Skeletal muscle tissue (tissue), 4 donors: ENCODE results near the gene QSOX1. TPM values are rescaled to one million over a fixed set of nuclear protein-coding genes. Genes with fewer than 3 reads are reported as not detected.

ENCODE experiments used
- H3K27ac ChIP-seq: one replicate; pipeline ENCODE4 v1.7.0; 2013; ENCODE audit warnings: mild to moderate bottlenecking, low read depth, low read length, inconsistent platforms
- H3K27me3 ChIP-seq, 3 donors: one replicate each; pipeline ENCODE4 v1.7.0; 2013; ENCODE audit warnings: low read length in 3 of 3; ENCODE audit not compliant: control insufficient read depth in 3 of 3, insufficient read depth in 3 of 3
- H3K36me3 ChIP-seq, 3 donors: one replicate each; pipeline ENCODE4 v1.7.0; 2013; ENCODE audit warnings: low read length in 3 of 3; ENCODE audit not compliant: control insufficient read depth in 3 of 3, insufficient read depth in 3 of 3
- H3K4me1 ChIP-seq, 3 donors: one replicate each; pipeline ENCODE4 v1.7.0; 2013; ENCODE audit warnings: low read length in 3 of 3, mild to moderate bottlenecking in 3 of 3; ENCODE audit not compliant: control insufficient read depth in 3 of 3, insufficient read depth in 3 of 3
- H3K4me3 ChIP-seq, 3 donors: one replicate each; pipeline ENCODE4 v1.7.0; 2013; ENCODE audit warnings: low read length in 3 of 3
- H3K9ac ChIP-seq, 3 donors: one replicate each; pipeline ENCODE4 v1.7.0; 2013; ENCODE audit warnings: low read length in 3 of 3, mild to moderate bottlenecking in 3 of 3, moderate library complexity in 2 of 3, low read depth in 1 of 3
- H3K9me3 ChIP-seq, 3 donors: one replicate each; pipeline ENCODE4 v1.7.0; 2013; ENCODE audit warnings: low read length in 3 of 3; ENCODE audit not compliant: control insufficient read depth in 3 of 3
- total RNA-seq: library from RNA; depleted of rRNA; stranded (reverse); fragments of >200 nt; gene quantifications from one replicate; pipeline ENCODE4 v1.2.3, GENCODE V29; 2014
- donor health status: Osteomylitis.

The QSOX1 gene
- total RNA-seq, 1 donor from 2014 or later, result 4.2 TPM

GRCh38 chr1:180176965-180177364, 22.3 kb downstream of the QSOX1 start:
- H3K9me3 ChIP-seq, result no peaks in the 10 kb centered on the region
- H3K36me3 ChIP-seq, result peaks cover 2 to 6% (median 3%) of the 10 kb centered on the region in 3 donors
- no peak overlapping the region for H3K4me3 ChIP-seq
- H3K9ac ChIP-seq, result no peak overlapping the region
- H3K27ac ChIP-seq, result no peak overlapping the region
- H3K27me3 ChIP-seq, result no peaks in the 10 kb centered on the region
- peaks cover 14 to 15% (median 14%) of the 10 kb centered on the region in 3 donors for H3K4me1 ChIP-seq

GRCh38 chr1:180177931-180178330, 23.3 kb downstream of the QSOX1 start:
- H3K4me1 ChIP-seq, result peaks cover 14 to 15% (median 14%) of the 10 kb centered on the region in 3 donors
- no peaks in the 10 kb centered on the region for H3K9me3 ChIP-seq
- no peaks in the 10 kb centered on the region for H3K27me3 ChIP-seq
- no peak overlapping the region for H3K27ac ChIP-seq
- peaks cover 4 to 13% (median 5%) of the 10 kb centered on the region in 3 donors for H3K36me3 ChIP-seq
- no peak overlapping the region for H3K9ac ChIP-seq
- H3K4me3 ChIP-seq, result no peak overlapping the region

GRCh38 chr1:180178511-180179161, 24.0 kb downstream of the QSOX1 start:
- no peak overlapping the region for H3K9ac ChIP-seq
- H3K27ac ChIP-seq, result no peak overlapping the region
- H3K27me3 ChIP-seq, result no peaks in the 10 kb centered on the region
- H3K9me3 ChIP-seq, result no peaks in the 10 kb centered on the region
- peaks cover 6 to 15% (median 6%) of the 10 kb centered on the region in 3 donors for H3K36me3 ChIP-seq
- H3K4me1 ChIP-seq, result peaks cover 10 to 11% (median 10%) of the 10 kb centered on the region in 3 donors
- no peak overlapping the region for H3K4me3 ChIP-seq

GRCh38 chr1:180179162-180179957, 24.7 kb downstream of the QSOX1 start:
- Histone ChIP-seq H3K9ac (no peak overlapping the region), H3K27me3 (no peaks in the 10 kb centered on the region), H3K4me3 (no peak overlapping the region), H3K27ac (no peak overlapping the region), H3K36me3 (peaks cover 13 to 22% (median 13%) of the 10 kb centered on the region in 3 donors), H3K4me1 (peaks cover 3 to 4% (median 3%) of the 10 kb centered on the region in 3 donors), H3K9me3 (no peaks in the 10 kb centered on the region)

- peaks cover 25 to 34% (median 28%) of the 10 kb centered on the region in 3 donors for H3K36me3 ChIP-seq
These were observed 26.4 kb downstream of the QSOX1 start for GRCh38 chr1:180181048-180181447.

GRCh38 chr1:180181996-180182642, 27.4 kb downstream of the QSOX1 start:
- no peak overlapping the region for H3K9ac ChIP-seq
- H3K4me3 ChIP-seq, result no peak overlapping the region
- no peaks in the 10 kb centered on the region for H3K4me1 ChIP-seq
- no peaks in the 10 kb centered on the region for H3K27me3 ChIP-seq
- no peak overlapping the region for H3K27ac ChIP-seq
- peaks cover 35 to 45% (median 36%) of the 10 kb centered on the region in 3 donors for H3K36me3 ChIP-seq
- no peaks in the 10 kb centered on the region for H3K9me3 ChIP-seq

More at GRCh38 chr1:180181048-180181447, 26.4 kb downstream of the QSOX1 start:
- no peaks in the 10 kb centered on the region for H3K4me1 ChIP-seq
- H3K27me3 ChIP-seq, result no peaks in the 10 kb centered on the region
- no peak overlapping the region for H3K9ac ChIP-seq
- no peak overlapping the region for H3K4me3 ChIP-seq
- no peak overlapping the region for H3K27ac ChIP-seq
- no peaks in the 10 kb centered on the region for H3K9me3 ChIP-seq

GRCh38 chr1:180182643-180183311, 28.1 kb downstream of the QSOX1 start:
- Histone ChIP-seq H3K9ac (no peak overlapping the region), H3K4me1 (no peaks in the 10 kb centered on the region), H3K36me3 (peaks cover 41 to 51% (median 42%) of the 10 kb centered on the region in 3 donors), H3K27ac (no peak overlapping the region), H3K27me3 (no peaks in the 10 kb centered on the region), H3K4me3 (no peak overlapping the region), H3K9me3 (no peaks in the 10 kb centered on the region)

- H3K36me3 ChIP-seq, result peaks cover 42 to 54% (median 44%) of the 10 kb centered on the region in 3 donors
These were observed 28.8 kb downstream of the QSOX1 start for GRCh38 chr1:180183426-180183825.

GRCh38 chr1:180184041-180184440, 29.4 kb downstream of the QSOX1 start:
- Histone ChIP-seq H3K9ac (no peak overlapping the region), H3K27ac (no peak overlapping the region), H3K36me3 (peaks cover 48 to 60% (median 48%) of the 10 kb centered on the region in 3 donors), H3K27me3 (no peaks in the 10 kb centered on the region), H3K9me3 (no peaks in the 10 kb centered on the region), H3K4me1 (no peaks in the 10 kb centered on the region), H3K4me3 (no peak overlapping the region)

More at GRCh38 chr1:180183426-180183825, 28.8 kb downstream of the QSOX1 start:
- no peak overlapping the region for H3K4me3 ChIP-seq
- H3K9ac ChIP-seq, result no peak overlapping the region
- H3K9me3 ChIP-seq, result no peaks in the 10 kb centered on the region
- H3K27ac ChIP-seq, result no peak overlapping the region
- H3K27me3 ChIP-seq, result no peaks in the 10 kb centered on the region
- H3K4me1 ChIP-seq, result no peaks in the 10 kb centered on the region
